ENCODE measurements around the gene ARHGAP32.

- TF ChIP-seq, protein P1, sequence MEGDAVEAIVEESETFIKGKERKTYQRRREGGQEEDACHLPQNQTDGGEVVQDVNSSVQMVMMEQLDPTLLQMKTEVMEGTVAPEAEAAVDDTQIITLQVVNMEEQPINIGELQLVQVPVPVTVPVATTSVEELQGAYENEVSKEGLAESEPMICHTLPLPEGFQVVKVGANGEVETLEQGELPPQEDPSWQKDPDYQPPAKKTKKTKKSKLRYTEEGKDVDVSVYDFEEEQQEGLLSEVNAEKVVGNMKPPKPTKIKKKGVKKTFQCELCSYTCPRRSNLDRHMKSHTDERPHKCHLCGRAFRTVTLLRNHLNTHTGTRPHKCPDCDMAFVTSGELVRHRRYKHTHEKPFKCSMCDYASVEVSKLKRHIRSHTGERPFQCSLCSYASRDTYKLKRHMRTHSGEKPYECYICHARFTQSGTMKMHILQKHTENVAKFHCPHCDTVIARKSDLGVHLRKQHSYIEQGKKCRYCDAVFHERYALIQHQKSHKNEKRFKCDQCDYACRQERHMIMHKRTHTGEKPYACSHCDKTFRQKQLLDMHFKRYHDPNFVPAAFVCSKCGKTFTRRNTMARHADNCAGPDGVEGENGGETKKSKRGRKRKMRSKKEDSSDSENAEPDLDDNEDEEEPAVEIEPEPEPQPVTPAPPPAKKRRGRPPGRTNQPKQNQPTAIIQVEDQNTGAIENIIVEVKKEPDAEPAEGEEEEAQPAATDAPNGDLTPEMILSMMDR (IDR thresholded peaks at IDR 0.05) = no peak
- no peak for TF ChIP-seq POLR2A (IDR thresholded peaks at IDR 0.05)
- TF ChIP-seq POLR2AphosphoS5 (IDR thresholded peaks at IDR 0.05) = no peak
- no peak for TF ChIP-seq EP300 (IDR thresholded peaks at IDR 0.05)
Observed at GRCh38 chr11:129223260-129223659, 31.1 kb upstream of the ARHGAP32 start.

All from upper lobe of left lung (tissue), 4 donors.